K562 (cell line): ENCODE measurements around the gene IL20. TPM values are rescaled to one million over a fixed set of nuclear protein-coding genes. Genes with fewer than 3 reads are reported as not detected.
A peak's percentile ranks its signal among the peaks of the same experiment; 100 is the strongest.

Source experiments
- ATAC-seq: fragments of 200-7000 bp; cut with Tn5 transposase; 3 replicates; pipeline ENCODE4 v1.9.1; 2020; ENCODE audit warnings: moderate library complexity
- BruUV-seq: library from RNA; stranded (reverse); fragments of 400-500 nt; replicated peaks from 2 replicates; lab custom pipeline; 2021; lab: Mats Ljungman, UMichigan
- CTCF ChIA-PET: fragments of 300-600 bp; formaldehyde crosslinking; extraction: SDS; loops from one replicate; lab custom pipeline; 2021; ENCODE audit warnings: low intra/inter-chr PET ratio; lab: Yijun Ruan, JAX
- POLR2A ChIA-PET: fragments of 300-600, 350-650 bp; sonication (Branson Sonifier 250); formaldehyde crosslinking; extraction: SDS; loops from one replicate; lab custom pipeline; 2021; ENCODE audit warnings: antibody characterized with exemption, inconsistent platforms; lab: Yijun Ruan, JAX
- DNase-seq, 4 experiments: peaks; one replicate each; pipeline versions ENCODE4 v3.0.0 to v3.0.0-alpha.2; 2011 to 2018; ENCODE audit warnings: low spot score in 3 of 4, mixed read lengths in 3 of 4; ENCODE audit errors: extremely low read depth in 1 of 4
- FAIRE-seq: peaks from 2 replicates; lab custom pipeline; 2011; peaks lifted over from hg19 to GRCh38; lab: Jason Lieb, UNC
- H2AFZ ChIP-seq: 2 replicates; pipeline ENCODE4 v1.6.0; 2011; ENCODE audit warnings: low read depth, low read length, control low read depth, inconsistent platforms
- H3K27ac ChIP-seq: fragments of 200-600 bp; 3 replicates; pipeline ENCODE4 v1.8.0; 2011; ENCODE audit warnings: low read depth, mild to moderate bottlenecking, control low read depth, inconsistent platforms, low read length, moderate library complexity, mixed read lengths; ENCODE audit errors: extremely low read depth
- H3K27me3 ChIP-seq, 2 experiments: fragments of 300-600 bp in 1 of 2; 2 replicates in 1 of 2; 3 replicates in 1 of 2; pipeline versions ENCODE4 v1.6.0 to v1.8.0; 2011; ENCODE audit warnings: inconsistent platforms in 2 of 2, low read length in 2 of 2, mild to moderate bottlenecking in 1 of 2, mixed read lengths in 1 of 2, moderate library complexity in 1 of 2; ENCODE audit not compliant: control insufficient read depth in 2 of 2, insufficient read depth in 2 of 2
- H3K36me3 ChIP-seq: fragments of 300-600 bp; 3 replicates; pipeline ENCODE4 v1.8.0; 2011; ENCODE audit warnings: mild to moderate bottlenecking, low read length, inconsistent platforms; ENCODE audit not compliant: control insufficient read depth, insufficient read depth
- H3K4me1 ChIP-seq, 2 experiments: fragments of 200-600 bp in 1 of 2; replicated peaks in 1 of 2; 2 replicates in 1 of 2; 3 replicates in 1 of 2; pipeline versions ENCODE4 v1.5.1 to v1.8.0; 2011; ENCODE audit warnings: inconsistent platforms in 2 of 2, low read length in 2 of 2, mild to moderate bottlenecking in 1 of 2, mixed read lengths in 1 of 2, moderate library complexity in 1 of 2; ENCODE audit not compliant: control insufficient read depth in 2 of 2, insufficient read depth in 2 of 2
- H3K4me2 ChIP-seq: 2 replicates; pipeline ENCODE4 v1.6.1; 2011; ENCODE audit warnings: low read length, control low read depth, inconsistent platforms, mixed read lengths; ENCODE audit not compliant: insufficient read depth
- H3K4me3 ChIP-seq: fragments of 200-600 bp; sonication (generic), shearing (Covaris generic); 2 replicates; pipeline ENCODE4 v1.5.1; 2016; ENCODE audit warnings: control low read depth, inconsistent platforms
- H3K79me2 ChIP-seq: fragments of 200-600 bp; 3 replicates; pipeline ENCODE4 v1.8.0; 2011; ENCODE audit warnings: low read length, inconsistent platforms; ENCODE audit not compliant: control insufficient read depth, insufficient read depth
- H3K9ac ChIP-seq, 2 experiments: 2 replicates each; pipeline versions ENCODE4 v1.6.0 to v1.6.1; 2011; ENCODE audit warnings: low read depth in 2 of 2, low read length in 2 of 2, control low read depth in 1 of 2, inconsistent platforms in 1 of 2, mild to moderate bottlenecking in 1 of 2, mixed read lengths in 1 of 2; ENCODE audit not compliant: insufficient read depth in 1 of 2
- H3K9me1 ChIP-seq: one replicate; pipeline ENCODE4 v1.6.0; 2011; ENCODE audit warnings: inconsistent platforms, mild to moderate bottlenecking, low read length, moderate library complexity; ENCODE audit not compliant: control insufficient read depth, insufficient read depth
- H3K9me3 ChIP-seq: replicated peaks from 2 replicates; pipeline ENCODE4 v1.5.1; 2011; ENCODE audit warnings: low read depth, low read length, inconsistent platforms; ENCODE audit not compliant: control insufficient read depth, insufficient read depth
- H4K20me1 ChIP-seq: replicated peaks from 2 replicates; pipeline ENCODE4 v1.6.1; 2011; ENCODE audit warnings: low read length, inconsistent platforms, mixed read lengths; ENCODE audit not compliant: control insufficient read depth, insufficient read depth
- ELK3 ChIP-seq: fragments of 450-650 bp; formaldehyde crosslinking; IDR thresholded peaks from 2 replicates; pipeline ENCODE4 v1.4.0; 2020; ENCODE audit warnings: mild to moderate bottlenecking
- FUS ChIP-seq: fragments of 200-400 bp; formaldehyde crosslinking; optimal IDR thresholded peaks from 2 replicates; pipeline ENCODE3; 2017; ENCODE audit warnings: low read depth, low read length
- HDAC3 ChIP-seq: fragments of 450-650 bp; IDR thresholded peaks from 2 replicates; pipeline ENCODE4 v1.6.1; 2018; ENCODE audit warnings: borderline replicate concordance, mild to moderate bottlenecking, moderate library complexity; ENCODE audit not compliant: partially characterized antibody
- HLTF ChIP-seq: fragments of 450-650 bp; IDR thresholded peaks from 2 replicates; pipeline ENCODE4 v1.6.1; 2016
- HNRNPL ChIP-seq: fragments of 200-400 bp; formaldehyde crosslinking; IDR thresholded peaks from 2 replicates; pipeline ENCODE4 v1.6.1; 2017; ENCODE audit warnings: low read depth, mild to moderate bottlenecking, low read length
- IRF1 ChIP-seq: sonication (generic); formaldehyde crosslinking; IDR thresholded peaks from 2 replicates; pipeline ENCODE4 v1.8.0; 2022; ENCODE audit warnings: missing genetic modification reagents, mild to moderate bottlenecking, borderline replicate concordance
- JUN ChIP-seq, 2 experiments: sonication (generic) in 1 of 2; formaldehyde crosslinking in 1 of 2; IDR thresholded peaks; 2 replicates each; pipeline versions ENCODE4 v1.6.1 to v1.8.0; 2012 to 2022; ENCODE audit warnings: borderline replicate concordance in 2 of 2, mild to moderate bottlenecking in 2 of 2, improper control_type of control experiment in 1 of 2, low read depth in 1 of 2, low read length in 1 of 2, missing genetic modification reagents in 1 of 2
- SMC3 ChIP-seq: conservative IDR thresholded peaks from 2 replicates; pipeline ENCODE4 v1.6.1; 2011; ENCODE audit warnings: low read depth, low read length, improper control_type of control experiment; ENCODE audit not compliant: insufficient read depth
- THAP12 ChIP-seq: fragments of 250-450 bp; sonication (Bioruptor Pico); IDR thresholded peaks from 2 replicates; pipeline ENCODE4 v1.9.0; 2021; ENCODE audit warnings: mild to moderate bottlenecking, inconsistent platforms
- TSC22D4 ChIP-seq: fragments of 450-650 bp; IDR thresholded peaks from 2 replicates; pipeline ENCODE4 v1.6.1; 2016; ENCODE audit warnings: missing genetic modification characterization, missing biosample characterization, control low read depth
- ZFX ChIP-seq: sonication (generic); formaldehyde crosslinking; IDR thresholded peaks from 2 replicates; pipeline ENCODE4 v1.8.0; 2022; ENCODE audit warnings: mild to moderate bottlenecking, missing genetic modification reagents, moderate library complexity
- ZNF518B ChIP-seq: fragments of 250-450 bp; sonication (Bioruptor Pico); IDR thresholded peaks from 2 replicates; pipeline ENCODE4 v1.5.0; 2021; ENCODE audit warnings: mild to moderate bottlenecking, moderate library complexity
- ZNF551 ChIP-seq: fragments of 250-450 bp; sonication (Bioruptor Pico); IDR thresholded peaks from 2 replicates; pipeline ENCODE4 v1.5.0; 2021; ENCODE audit warnings: mild to moderate bottlenecking, moderate library complexity
- WGBS: fragments of 100-300 bp; shearing (Covaris generic); methylation state at CpG from one replicate; pipeline ENCODE4 v1.1.6; 2016; ENCODE audit warnings: low coverage, mixed read lengths; ENCODE audit not compliant: insufficient coverage; ENCODE audit errors: missing lambda C conversion rate; 5-methylcytosine and 5-hydroxymethylcytosine counted together
- in situ Hi-C: fragments of 300-500 bp; cut with MboI; formaldehyde crosslinking; loops from 4 replicates; pipeline ENCODE4 v1.15.0; 2018; ENCODE audit warnings: inconsistent platforms, mixed read lengths
- intact Hi-C: fragments of 100-400 bp; cut with micrococcal nuclease; formaldehyde crosslinking; loops from 2 replicates; pipeline ENCODE4 v1.14.2; 2022
- polyA plus RNA-seq, 8 experiments: library from polyadenylated mRNA; depleted of rRNA in 4 of 8; stranded (reverse) in 5 of 8; unstranded in 3 of 8; fragments of >200 nt; fragmentation: Nextera tagmentation in 2 of 8; fragmentation: Illumina TruSeq in 1 of 8; extraction: Ambion mirVana in 2 of 8; extraction: Trizol in 1 of 8; gene quantifications; 2 replicates each; pipeline versions ENCODE4 v1.2.1 to v1.2.3, GENCODE V29; 2011 to 2014; ENCODE audit warnings: inconsistent platforms in 1 of 8, missing spikeins in 1 of 8
- total RNA-seq, 7 experiments: library from RNA; depleted of rRNA in 6 of 7; stranded (reverse); fragments of >200 nt in 6 of 7; fragmentation: Illumina TruSeq in 2 of 7; extraction: Trizol in 2 of 7; gene quantifications; 2 replicates each; pipeline versions ENCODE4 v1.2.1 to v1.2.3, GENCODE V29; 2011 to 2021; ENCODE audit warnings: low replicate concordance in 1 of 7

IL20 gene
- total and polyA plus RNA-seq, 9 of the 15 experiments (the other 6 are each of a cell fraction or from before 2014, with no cell fraction given), result not detected

- WGBS, result 14% methylated on average over 21 of the region's 23 CpGs
- FAIRE-seq, result peak; percentile 55
- Histone ChIP-seq H3K9me1 (no peaks in the 10 kb centered on the region), H3K9me3 (no peaks in the 10 kb centered on the region), H3K27me3 (peaks cover 13 to 41% of the 10 kb centered on the region in 2 experiments), H3K27ac (no peak overlapping the region; the same call in 2 of the 3 replicates), H2AFZ (peak overlapping the region; percentile 99), H3K79me2 (no peaks in the 10 kb centered on the region), H4K20me1 (no peaks in the 10 kb centered on the region), H3K9ac (peak overlapping the region; percentile 28 to 30; a peak in 2 of 4 replicates), H3K36me3 (no peaks in the 10 kb centered on the region), H3K4me2 (peak overlapping the region; percentile 92), H3K4me1 (peaks cover 9 to 18% of the 10 kb centered on the region in 2 experiments; a peak in 4 of 5 replicates), H3K4me3 (no peak overlapping the region)
- CTCF ChIA-PET, result interaction anchor here (0.7 to 1.5 kb wide), 3 partner anchors 168 to 274 kb away, joined by 3 to 4 read pairs (median 3); no protein-coding TSS in a partner anchor
- intact Hi-C loops, result no loop called here
- POLR2A ChIA-PET, result interaction anchor here (0.7 to 2.5 kb wide), 5 partner anchors 9 to 785 kb away, joined by 3 to 7 read pairs (median 3); no protein-coding TSS in a partner anchor
- in situ Hi-C loops, result loop anchor here (25.0 kb wide), 1 partner anchor 295 kb away; the partner anchor contains the start of gene EIF2D
- ATAC-seq, result peak; percentile 89
- BruUV-seq, result no TSS peak
- DNase-seq, result peak; percentile 80 to 87 (median 82)
- TF ChIP-seq IRF1 (CRISPR knock-in tag), result no peak
- TF ChIP-seq FUS, result no peak
- no peak for TF ChIP-seq ZNF551 (CRISPR knock-in tag)
- no peak for TF ChIP-seq HNRNPL
- no peak for TF ChIP-seq ZNF518B (CRISPR knock-in tag)
- no peak for TF ChIP-seq HLTF
- TF ChIP-seq SMC3, result peak; percentile 86
- no peak for TF ChIP-seq THAP12 (CRISPR knock-in tag)
- no peak for TF ChIP-seq ZFX (CRISPR knock-in tag)
- TF ChIP-seq HDAC3, result no peak
- TF ChIP-seq TSC22D4 (tag), result no peak
- TF ChIP-seq ELK3, result no peak
- TF ChIP-seq JUN (IDR thresholded peaks at IDR 0.05; ENCODE audit: borderline replicate concordance, low read depth, low read length), result no peak
- TF ChIP-seq JUN (CRISPR knock-in tag; IDR thresholded peaks at IDR 0.05; ENCODE audit: borderline replicate concordance), result no peak
Observed at GRCh38 chr1:206907304-206907991, 42.0 kb downstream of the IL20 start.
